ENCODE data around the gene STARD3. TPM values are rescaled to one million over a fixed set of nuclear protein-coding genes. Genes with fewer than 3 reads are reported as not detected.

Gene STARD3
- total and polyA plus RNA-seq, 2 of the 13 experiments (the other 11 are each of a cell fraction or from before 2014, with no cell fraction given): 34.6 to 100 TPM

DNA sequence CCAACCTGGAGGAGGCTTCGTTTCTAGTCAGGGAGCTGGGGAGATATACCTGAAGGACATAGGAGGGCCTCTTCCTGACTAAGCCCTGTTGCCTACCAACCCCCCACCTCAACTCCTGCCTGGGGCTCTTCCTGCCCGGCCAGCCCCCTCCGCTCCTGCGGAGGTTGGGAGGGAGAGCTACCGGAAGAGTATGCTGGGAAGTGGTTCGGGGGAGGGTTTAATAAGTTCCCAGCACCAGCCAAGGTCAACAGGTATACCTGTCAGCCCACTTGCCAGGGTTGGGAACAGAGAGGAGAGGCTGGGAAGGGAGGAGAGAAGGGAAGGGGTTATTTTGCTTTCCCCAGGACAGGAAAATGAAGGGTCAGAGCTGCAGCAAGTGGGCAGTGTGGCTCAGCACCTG is 5.5 kb upstream of the STARD3 start (continued):
- TF ChIP-seq PHF5A (CRISPR knock-in tag; IDR thresholded peaks at IDR 0.05; ENCODE audit: low read depth, unreplicated experiment): no peak
- TF ChIP-seq, protein P1, sequence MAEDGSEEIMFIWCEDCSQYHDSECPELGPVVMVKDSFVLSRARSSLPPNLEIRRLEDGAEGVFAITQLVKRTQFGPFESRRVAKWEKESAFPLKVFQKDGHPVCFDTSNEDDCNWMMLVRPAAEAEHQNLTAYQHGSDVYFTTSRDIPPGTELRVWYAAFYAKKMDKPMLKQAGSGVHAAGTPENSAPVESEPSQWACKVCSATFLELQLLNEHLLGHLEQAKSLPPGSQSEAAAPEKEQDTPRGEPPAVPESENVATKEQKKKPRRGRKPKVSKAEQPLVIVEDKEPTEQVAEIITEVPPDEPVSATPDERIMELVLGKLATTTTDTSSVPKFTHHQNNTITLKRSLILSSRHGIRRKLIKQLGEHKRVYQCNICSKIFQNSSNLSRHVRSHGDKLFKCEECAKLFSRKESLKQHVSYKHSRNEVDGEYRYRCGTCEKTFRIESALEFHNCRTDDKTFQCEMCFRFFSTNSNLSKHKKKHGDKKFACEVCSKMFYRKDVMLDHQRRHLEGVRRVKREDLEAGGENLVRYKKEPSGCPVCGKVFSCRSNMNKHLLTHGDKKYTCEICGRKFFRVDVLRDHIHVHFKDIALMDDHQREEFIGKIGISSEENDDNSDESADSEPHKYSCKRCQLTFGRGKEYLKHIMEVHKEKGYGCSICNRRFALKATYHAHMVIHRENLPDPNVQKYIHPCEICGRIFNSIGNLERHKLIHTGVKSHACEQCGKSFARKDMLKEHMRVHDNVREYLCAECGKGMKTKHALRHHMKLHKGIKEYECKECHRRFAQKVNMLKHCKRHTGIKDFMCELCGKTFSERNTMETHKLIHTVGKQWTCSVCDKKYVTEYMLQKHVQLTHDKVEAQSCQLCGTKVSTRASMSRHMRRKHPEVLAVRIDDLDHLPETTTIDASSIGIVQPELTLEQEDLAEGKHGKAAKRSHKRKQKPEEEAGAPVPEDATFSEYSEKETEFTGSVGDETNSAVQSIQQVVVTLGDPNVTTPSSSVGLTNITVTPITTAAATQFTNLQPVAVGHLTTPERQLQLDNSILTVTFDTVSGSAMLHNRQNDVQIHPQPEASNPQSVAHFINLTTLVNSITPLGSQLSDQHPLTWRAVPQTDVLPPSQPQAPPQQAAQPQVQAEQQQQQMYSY (CRISPR knock-in tag; IDR thresholded peaks at IDR 0.05): no peak
- TF ChIP-seq GTF2F1 (IDR thresholded peaks at IDR 0.05; ENCODE audit: low read length): no peak
- TF ChIP-seq SETDB1 (CRISPR knock-in tag; IDR thresholded peaks at IDR 0.05; ENCODE audit: borderline replicate concordance): no peak
- 0 out of 2 replicates have a peak, but pooled peaks have one; percentile 27 for TF ChIP-seq MEF2D (CRISPR knock-in tag; IDR thresholded peaks at IDR 0.05)
- TF ChIP-seq, protein P2, sequence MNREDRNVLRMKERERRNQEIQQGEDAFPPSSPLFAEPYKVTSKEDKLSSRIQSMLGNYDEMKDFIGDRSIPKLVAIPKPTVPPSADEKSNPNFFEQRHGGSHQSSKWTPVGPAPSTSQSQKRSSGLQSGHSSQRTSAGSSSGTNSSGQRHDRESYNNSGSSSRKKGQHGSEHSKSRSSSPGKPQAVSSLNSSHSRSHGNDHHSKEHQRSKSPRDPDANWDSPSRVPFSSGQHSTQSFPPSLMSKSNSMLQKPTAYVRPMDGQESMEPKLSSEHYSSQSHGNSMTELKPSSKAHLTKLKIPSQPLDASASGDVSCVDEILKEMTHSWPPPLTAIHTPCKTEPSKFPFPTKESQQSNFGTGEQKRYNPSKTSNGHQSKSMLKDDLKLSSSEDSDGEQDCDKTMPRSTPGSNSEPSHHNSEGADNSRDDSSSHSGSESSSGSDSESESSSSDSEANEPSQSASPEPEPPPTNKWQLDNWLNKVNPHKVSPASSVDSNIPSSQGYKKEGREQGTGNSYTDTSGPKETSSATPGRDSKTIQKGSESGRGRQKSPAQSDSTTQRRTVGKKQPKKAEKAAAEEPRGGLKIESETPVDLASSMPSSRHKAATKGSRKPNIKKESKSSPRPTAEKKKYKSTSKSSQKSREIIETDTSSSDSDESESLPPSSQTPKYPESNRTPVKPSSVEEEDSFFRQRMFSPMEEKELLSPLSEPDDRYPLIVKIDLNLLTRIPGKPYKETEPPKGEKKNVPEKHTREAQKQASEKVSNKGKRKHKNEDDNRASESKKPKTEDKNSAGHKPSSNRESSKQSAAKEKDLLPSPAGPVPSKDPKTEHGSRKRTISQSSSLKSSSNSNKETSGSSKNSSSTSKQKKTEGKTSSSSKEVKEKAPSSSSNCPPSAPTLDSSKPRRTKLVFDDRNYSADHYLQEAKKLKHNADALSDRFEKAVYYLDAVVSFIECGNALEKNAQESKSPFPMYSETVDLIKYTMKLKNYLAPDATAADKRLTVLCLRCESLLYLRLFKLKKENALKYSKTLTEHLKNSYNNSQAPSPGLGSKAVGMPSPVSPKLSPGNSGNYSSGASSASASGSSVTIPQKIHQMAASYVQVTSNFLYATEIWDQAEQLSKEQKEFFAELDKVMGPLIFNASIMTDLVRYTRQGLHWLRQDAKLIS (CRISPR knock-in tag; IDR thresholded peaks at IDR 0.05): no peak
- no peak for TF ChIP-seq TOE1 (CRISPR knock-in tag; IDR thresholded peaks at IDR 0.05)
- no peak for TF ChIP-seq ONECUT2 (CRISPR knock-in tag; IDR thresholded peaks at IDR 0.05)
- no peak for TF ChIP-seq SAFB2 (CRISPR knock-in tag; IDR thresholded peaks at IDR 0.05; ENCODE audit: borderline replicate concordance, low read depth)
- no peak for TF ChIP-seq ZNF850 (CRISPR knock-in tag; conservative IDR thresholded peaks at IDR 0.05)
- TF ChIP-seq, protein P3, sequence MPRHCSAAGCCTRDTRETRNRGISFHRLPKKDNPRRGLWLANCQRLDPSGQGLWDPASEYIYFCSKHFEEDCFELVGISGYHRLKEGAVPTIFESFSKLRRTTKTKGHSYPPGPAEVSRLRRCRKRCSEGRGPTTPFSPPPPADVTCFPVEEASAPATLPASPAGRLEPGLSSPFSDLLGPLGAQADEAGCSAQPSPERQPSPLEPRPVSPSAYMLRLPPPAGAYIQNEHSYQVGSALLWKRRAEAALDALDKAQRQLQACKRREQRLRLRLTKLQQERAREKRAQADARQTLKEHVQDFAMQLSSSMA (CRISPR knock-in tag; IDR thresholded peaks at IDR 0.05): no peak
- TF ChIP-seq ZNF33B (CRISPR knock-in tag; IDR thresholded peaks at IDR 0.05): no peak
- TF ChIP-seq ZNF776 (CRISPR knock-in tag; IDR thresholded peaks at IDR 0.05): no peak
- TF ChIP-seq ZNF746 (CRISPR knock-in tag; IDR thresholded peaks at IDR 0.05): no peak
- TF ChIP-seq SP2 (CRISPR knock-in tag; IDR thresholded peaks at IDR 0.05): no peak
- TF ChIP-seq, protein P4, sequence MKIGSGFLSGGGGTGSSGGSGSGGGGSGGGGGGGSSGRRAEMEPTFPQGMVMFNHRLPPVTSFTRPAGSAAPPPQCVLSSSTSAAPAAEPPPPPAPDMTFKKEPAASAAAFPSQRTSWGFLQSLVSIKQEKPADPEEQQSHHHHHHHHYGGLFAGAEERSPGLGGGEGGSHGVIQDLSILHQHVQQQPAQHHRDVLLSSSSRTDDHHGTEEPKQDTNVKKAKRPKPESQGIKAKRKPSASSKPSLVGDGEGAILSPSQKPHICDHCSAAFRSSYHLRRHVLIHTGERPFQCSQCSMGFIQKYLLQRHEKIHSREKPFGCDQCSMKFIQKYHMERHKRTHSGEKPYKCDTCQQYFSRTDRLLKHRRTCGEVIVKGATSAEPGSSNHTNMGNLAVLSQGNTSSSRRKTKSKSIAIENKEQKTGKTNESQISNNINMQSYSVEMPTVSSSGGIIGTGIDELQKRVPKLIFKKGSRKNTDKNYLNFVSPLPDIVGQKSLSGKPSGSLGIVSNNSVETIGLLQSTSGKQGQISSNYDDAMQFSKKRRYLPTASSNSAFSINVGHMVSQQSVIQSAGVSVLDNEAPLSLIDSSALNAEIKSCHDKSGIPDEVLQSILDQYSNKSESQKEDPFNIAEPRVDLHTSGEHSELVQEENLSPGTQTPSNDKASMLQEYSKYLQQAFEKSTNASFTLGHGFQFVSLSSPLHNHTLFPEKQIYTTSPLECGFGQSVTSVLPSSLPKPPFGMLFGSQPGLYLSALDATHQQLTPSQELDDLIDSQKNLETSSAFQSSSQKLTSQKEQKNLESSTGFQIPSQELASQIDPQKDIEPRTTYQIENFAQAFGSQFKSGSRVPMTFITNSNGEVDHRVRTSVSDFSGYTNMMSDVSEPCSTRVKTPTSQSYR (CRISPR knock-in tag; IDR thresholded peaks at IDR 0.05; ENCODE audit: borderline replicate concordance): peak; percentile 33; the same call in 1 of the 2 replicates
- no peak for TF ChIP-seq SMAD9 (CRISPR knock-in tag; IDR thresholded peaks at IDR 0.05)
- TF ChIP-seq, protein P5, sequence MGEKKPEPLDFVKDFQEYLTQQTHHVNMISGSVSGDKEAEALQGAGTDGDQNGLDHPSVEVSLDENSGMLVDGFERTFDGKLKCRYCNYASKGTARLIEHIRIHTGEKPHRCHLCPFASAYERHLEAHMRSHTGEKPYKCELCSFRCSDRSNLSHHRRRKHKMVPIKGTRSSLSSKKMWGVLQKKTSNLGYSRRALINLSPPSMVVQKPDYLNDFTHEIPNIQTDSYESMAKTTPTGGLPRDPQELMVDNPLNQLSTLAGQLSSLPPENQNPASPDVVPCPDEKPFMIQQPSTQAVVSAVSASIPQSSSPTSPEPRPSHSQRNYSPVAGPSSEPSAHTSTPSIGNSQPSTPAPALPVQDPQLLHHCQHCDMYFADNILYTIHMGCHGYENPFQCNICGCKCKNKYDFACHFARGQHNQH (CRISPR knock-in tag; IDR thresholded peaks at IDR 0.05): no peak
- no peak for TF ChIP-seq RFX5 (IDR thresholded peaks at IDR 0.05; ENCODE audit: low read depth, low read length)

Measured in HepG2 (cell line).